CD14-positive monocyte (primary cell): ENCODE data around the gene VAMP2. TPM values are rescaled to one million over a fixed set of nuclear protein-coding genes. Genes with fewer than 3 reads are reported as not detected.

ENCODE experiments used
- DNase-seq, 3 donors: peaks; one replicate each; pipeline ENCODE4 v3.0.0-alpha.2; 2011 to 2022
- H2AFZ ChIP-seq: 2 replicates; pipeline ENCODE4 v1.6.0; 2012; ENCODE audit warnings: mild to moderate bottlenecking, low read depth, low read length, inconsistent platforms; ENCODE audit not compliant: insufficient read depth, poor library complexity, severe bottlenecking
- H3K27ac ChIP-seq, 2 donors: 1 replicate in 1 of 2; 2 replicates in 1 of 2; pipeline ENCODE4 v1.5.1; 2012 to 2013; ENCODE audit warnings: low read length in 2 of 2, control low read depth in 1 of 2, inconsistent platforms in 1 of 2, low read depth in 1 of 2, mild to moderate bottlenecking in 1 of 2
- H3K27me3 ChIP-seq, 2 donors: one replicate each; pipeline versions ENCODE4 v1.6.0 to v1.6.1; 2011 to 2013; ENCODE audit warnings: low read length in 2 of 2; ENCODE audit not compliant: control insufficient read depth in 2 of 2, insufficient read depth in 2 of 2
- H3K36me3 ChIP-seq, 2 donors: replicated peaks in 1 of 2; 1 replicate in 1 of 2; 2 replicates in 1 of 2; pipeline versions ENCODE4 v1.5.1 to v1.6.1; 2012 to 2013; ENCODE audit warnings: low read length in 2 of 2, control low read depth in 1 of 2, inconsistent platforms in 1 of 2, mild to moderate bottlenecking in 1 of 2; ENCODE audit not compliant: insufficient read depth in 2 of 2, control insufficient read depth in 1 of 2
- H3K4me1 ChIP-seq, 2 donors: 1 replicate in 1 of 2; 2 replicates in 1 of 2; pipeline versions ENCODE4 v1.5.1 to v1.6.1; 2012 to 2013; ENCODE audit warnings: low read length in 2 of 2, control low read depth in 1 of 2, inconsistent platforms in 1 of 2, mild to moderate bottlenecking in 1 of 2, moderate library complexity in 1 of 2; ENCODE audit not compliant: insufficient read depth in 2 of 2, control insufficient read depth in 1 of 2
- H3K4me2 ChIP-seq: replicated peaks from 2 replicates; pipeline ENCODE3; 2012; ENCODE audit warnings: low read length, moderate library complexity, mild to moderate bottlenecking; ENCODE audit not compliant: poor library complexity, severe bottlenecking; ENCODE audit errors: extremely low read depth
- H3K4me3 ChIP-seq, 3 experiments: fragments of 200-600 bp in 1 of 3; sonication (generic) in 1 of 3; replicated peaks in 1 of 3; 1 replicate in 2 of 3; 2 replicates in 1 of 3; pipeline ENCODE4 v1.5.1; 2011 to 2013; ENCODE audit warnings: low read length in 3 of 3, mild to moderate bottlenecking in 3 of 3, control low read depth in 2 of 3, low read depth in 2 of 3, inconsistent platforms in 1 of 3, moderate library complexity in 1 of 3
- H3K79me2 ChIP-seq: 2 replicates; pipeline ENCODE4 v1.6.0; 2012; ENCODE audit warnings: mild to moderate bottlenecking, control low read depth, inconsistent platforms, low read length, moderate library complexity; ENCODE audit not compliant: insufficient read depth
- H3K9ac ChIP-seq: 2 replicates; pipeline ENCODE4 v1.6.0; 2017; ENCODE audit warnings: low read length, mild to moderate bottlenecking; ENCODE audit not compliant: insufficient read depth, poor library complexity, severe bottlenecking
- H3K9me3 ChIP-seq, 2 donors: replicated peaks in 1 of 2; 1 replicate in 1 of 2; 2 replicates in 1 of 2; pipeline versions ENCODE4 v1.5.1 to v1.6.1; 2012 to 2013; ENCODE audit warnings: low read length in 2 of 2, control low read depth in 1 of 2; ENCODE audit not compliant: control insufficient read depth in 1 of 2, insufficient read depth in 1 of 2
- H4K20me1 ChIP-seq: 2 replicates; pipeline ENCODE4 v1.6.0; 2012; ENCODE audit warnings: mild to moderate bottlenecking, low read length, control low read depth, moderate library complexity; ENCODE audit not compliant: insufficient read depth
- H3K27ac Mint-ChIP-seq, 7 donors: one replicate each; pipeline ENCODE4 v1.8.0; 2020; ENCODE audit warnings: mild to moderate bottlenecking in 7 of 7, mixed read lengths in 7 of 7, moderate library complexity in 6 of 7, inconsistent platforms in 2 of 7
- H3K27me3 Mint-ChIP-seq, 3 donors: one replicate each; pipeline ENCODE4 v1.8.0; 2021 to 2022; ENCODE audit warnings: low read depth in 3 of 3, mild to moderate bottlenecking in 3 of 3, mixed read lengths in 3 of 3, moderate library complexity in 3 of 3, inconsistent platforms in 1 of 3
- H3K36me3 Mint-ChIP-seq, 2 donors: one replicate each; pipeline ENCODE4 v1.8.0; 2020; ENCODE audit warnings: mixed read lengths in 2 of 2, inconsistent platforms in 1 of 2, mild to moderate bottlenecking in 1 of 2
- H3K4me1 Mint-ChIP-seq: one replicate; pipeline ENCODE4 v1.8.0; 2020; ENCODE audit warnings: mild to moderate bottlenecking, mixed read lengths
- H3K4me3 Mint-ChIP-seq, 2 donors: one replicate each; pipeline ENCODE4 v1.8.0; 2020; ENCODE audit warnings: mild to moderate bottlenecking in 2 of 2, mixed read lengths in 2 of 2, moderate library complexity in 1 of 2
- H3K9me3 Mint-ChIP-seq, 7 donors: one replicate each; pipeline ENCODE4 v1.8.0; 2020 to 2022; ENCODE audit warnings: mixed read lengths in 7 of 7, mild to moderate bottlenecking in 6 of 7, moderate library complexity in 6 of 7, inconsistent platforms in 2 of 7
- WGBS: methylation state at CpG from one replicate; pipeline ENCODE4 v1.1.5; 2013; ENCODE audit warnings: missing lambda C conversion rate; ENCODE audit not compliant: insufficient coverage; 5-methylcytosine and 5-hydroxymethylcytosine counted together
- intact Hi-C, 2 donors: fragments of 100-400 bp; cut with micrococcal nuclease; formaldehyde crosslinking; loops; one replicate each; pipeline versions ENCODE4 v1.15.0 to v1.15.1; 2023
- polyA plus RNA-seq, 3 donors: library from polyadenylated mRNA; depleted of rRNA in 1 of 3; unstranded in 2 of 3; stranded (reverse) in 1 of 3; fragments of 300-500 nt in 2 of 3; fragments of >200 nt in 1 of 3; fragmentation: Illumina TruSeq in 2 of 3; gene quantifications; 1 replicate in 2 of 3; 2 replicates in 1 of 3; pipeline ENCODE4 v1.2.3, GENCODE V29; 2012 to 2021
- TF ChIP-seq, protein P1 (sequence below): fragments of 200-600 bp; IDR thresholded peaks from one replicate; pipeline ENCODE4 v1.8.0; 2022; ENCODE audit warnings: antibody characterized with exemption, mild to moderate bottlenecking

Gene VAMP2
- polyA plus RNA-seq, 3 donors = 10.2 to 139 (median 14.5) TPM

DNA sequence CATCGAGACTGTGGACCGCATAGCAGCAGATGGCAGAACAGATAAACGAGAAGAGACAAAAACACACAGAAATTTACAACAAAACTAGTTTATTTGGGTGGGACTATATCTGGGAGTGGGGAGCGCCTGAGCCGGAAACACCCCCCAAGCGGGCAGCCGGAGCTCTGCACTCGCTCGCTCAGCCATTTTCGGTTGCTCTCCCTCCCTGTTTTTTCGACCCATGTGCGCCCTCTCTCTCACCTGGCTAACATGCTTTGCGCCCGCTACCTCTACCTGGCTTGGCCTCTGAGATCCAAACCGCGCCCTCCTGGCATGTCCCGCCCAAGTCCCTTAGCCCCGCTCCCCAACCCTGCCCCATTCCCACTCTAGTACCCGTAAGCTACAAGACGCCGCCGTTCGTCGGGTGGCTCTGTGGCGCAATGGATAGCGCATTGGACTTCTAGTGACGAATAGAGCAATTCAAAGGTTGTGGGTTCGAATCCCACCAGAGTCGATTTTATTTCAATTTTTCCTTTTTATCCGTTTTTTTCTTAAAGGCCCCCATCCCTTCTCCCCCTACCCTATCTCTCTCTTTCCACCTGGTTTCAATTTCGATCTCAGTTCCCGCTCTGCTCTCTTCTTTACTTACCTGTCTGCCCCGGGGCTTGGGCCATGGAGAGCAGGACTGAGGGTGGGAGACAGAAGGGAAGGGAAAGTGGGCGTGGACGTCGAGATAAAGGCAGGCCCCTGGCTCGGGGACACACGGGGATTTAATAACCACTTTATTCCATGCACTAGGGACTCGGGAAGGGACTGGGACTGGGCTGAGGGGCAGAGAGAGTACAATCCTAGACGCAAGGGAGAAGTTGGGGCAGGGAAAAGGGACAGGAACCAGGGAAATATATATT, 42.0 kb downstream of the VAMP2 start:
- TF ChIP-seq, protein P1, sequence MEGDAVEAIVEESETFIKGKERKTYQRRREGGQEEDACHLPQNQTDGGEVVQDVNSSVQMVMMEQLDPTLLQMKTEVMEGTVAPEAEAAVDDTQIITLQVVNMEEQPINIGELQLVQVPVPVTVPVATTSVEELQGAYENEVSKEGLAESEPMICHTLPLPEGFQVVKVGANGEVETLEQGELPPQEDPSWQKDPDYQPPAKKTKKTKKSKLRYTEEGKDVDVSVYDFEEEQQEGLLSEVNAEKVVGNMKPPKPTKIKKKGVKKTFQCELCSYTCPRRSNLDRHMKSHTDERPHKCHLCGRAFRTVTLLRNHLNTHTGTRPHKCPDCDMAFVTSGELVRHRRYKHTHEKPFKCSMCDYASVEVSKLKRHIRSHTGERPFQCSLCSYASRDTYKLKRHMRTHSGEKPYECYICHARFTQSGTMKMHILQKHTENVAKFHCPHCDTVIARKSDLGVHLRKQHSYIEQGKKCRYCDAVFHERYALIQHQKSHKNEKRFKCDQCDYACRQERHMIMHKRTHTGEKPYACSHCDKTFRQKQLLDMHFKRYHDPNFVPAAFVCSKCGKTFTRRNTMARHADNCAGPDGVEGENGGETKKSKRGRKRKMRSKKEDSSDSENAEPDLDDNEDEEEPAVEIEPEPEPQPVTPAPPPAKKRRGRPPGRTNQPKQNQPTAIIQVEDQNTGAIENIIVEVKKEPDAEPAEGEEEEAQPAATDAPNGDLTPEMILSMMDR = no peak
- H3K4me1 Mint-ChIP-seq = peaks cover 78% of the 10 kb centered on the region
- peaks cover 52 to 79% of the 10 kb centered on the region in 2 donors for H3K27me3 ChIP-seq
- H3K79me2 ChIP-seq = no peaks in the 10 kb centered on the region
- no peak overlapping the region for H2AFZ ChIP-seq
- H3K4me2 ChIP-seq = peak overlapping the region; percentile 98
- H3K4me1 ChIP-seq = peaks cover 74 to 87% of the 10 kb centered on the region in 2 donors
- WGBS = under 1% methylated on average over 26 of the region's 40 CpGs
- peaks cover 0 to 21% of the 10 kb centered on the region in 2 donors for H3K9me3 ChIP-seq
- H3K27ac Mint-ChIP-seq = peak overlapping the region in 3 of 7 donors; percentile 45 to 76 (median 62)
- no peak overlapping the region for H3K9ac ChIP-seq
- peaks cover 81 to 91% (median 91%) of the 10 kb centered on the region in 3 donors for H3K27me3 Mint-ChIP-seq
- peak in 2 of 3 donors; percentile 40 to 56 for DNase-seq
- peaks cover 0 to 50% (median 31%) of the 10 kb centered on the region in 7 donors for H3K9me3 Mint-ChIP-seq
- intact Hi-C loops = loop anchor here (5.0 kb wide), 2 partner anchors 37 to 67 kb away; no protein-coding TSS in a partner anchor
- H3K36me3 Mint-ChIP-seq = peaks cover 19 to 23% of the 10 kb centered on the region in 2 donors
- peaks cover 25% of the 10 kb centered on the region for H4K20me1 ChIP-seq
- no peaks in the 10 kb centered on the region for H3K36me3 ChIP-seq
- peak overlapping the region in 1 of 3 experiments; percentile 77 for H3K4me3 ChIP-seq
- H3K4me3 Mint-ChIP-seq = peak overlapping the region; percentile 68 to 93
- H3K27ac ChIP-seq = no peak overlapping the region
